IMR-90 (cell line): ENCODE data around the gene SLC5A10. TPM values are rescaled to one million over a fixed set of nuclear protein-coding genes. Genes with fewer than 3 reads are reported as not detected.

Experiments used
- ATAC-seq: fragments of 200-7000 bp; cut with Tn5 transposase; 2 replicates; pipeline ENCODE4 v1.9.1; 2020; ENCODE audit warnings: low read depth, mild to moderate bottlenecking, moderate library complexity
- Bru-seq: library from RNA; stranded (reverse); fragments of 400-500 nt; gene quantifications from one replicate; lab custom pipeline; 2021; lab: Mats Ljungman, UMichigan
- BruChase-seq, 2 experiments: library from RNA; stranded (reverse); fragments of 400-500 nt; gene quantifications; one replicate each; lab custom pipeline; 2021; lab: Mats Ljungman, UMichigan
- BruUV-seq: library from RNA; stranded (reverse); fragments of 400-500 nt; replicated peaks from 2 replicates; lab custom pipeline; 2021; lab: Mats Ljungman, UMichigan
- CTCF ChIA-PET: fragments of 300-600 bp; formaldehyde crosslinking; extraction: SDS; loops from one replicate; lab custom pipeline; 2021; ENCODE audit warnings: antibody characterized with exemption; lab: Yijun Ruan, JAX
- POLR2A ChIA-PET: fragments of 300-600 bp; sonication (Branson Sonifier 250); formaldehyde crosslinking; loops from one replicate; lab custom pipeline; 2022; ENCODE audit warnings: antibody characterized with exemption; ENCODE audit not compliant: unreplicated experiment; lab: Charles Lee
- DNase-seq: peaks from one replicate; pipeline ENCODE4 v3.0.0; 2013
- H2AFZ ChIP-seq: replicated peaks from 2 replicates; pipeline ENCODE3; 2013; ENCODE audit warnings: low read length, mild to moderate bottlenecking; ENCODE audit not compliant: poor library complexity
- H2AK5ac ChIP-seq: 2 replicates; pipeline ENCODE4 v1.6.1; 2013; ENCODE audit warnings: low read depth, low read length, inconsistent platforms
- H2AK9ac ChIP-seq: replicated peaks from 2 replicates; pipeline ENCODE3; 2013; ENCODE audit warnings: mild to moderate bottlenecking, low read depth, low read length, moderate library complexity; ENCODE audit not compliant: poor library complexity
- H2BK120ac ChIP-seq: 2 replicates; pipeline ENCODE4 v1.6.1; 2013; ENCODE audit warnings: low read depth, low read length, inconsistent platforms
- H2BK15ac ChIP-seq: 3 replicates; pipeline ENCODE4 v1.6.1; 2013; ENCODE audit warnings: low read depth, low read length, inconsistent platforms
- H2BK20ac ChIP-seq: 2 replicates; pipeline ENCODE4 v1.6.1; 2013; ENCODE audit warnings: low read depth, mild to moderate bottlenecking, inconsistent platforms, low read length, moderate library complexity
- H2BK5ac ChIP-seq: 2 replicates; pipeline ENCODE4 v1.6.1; 2013; ENCODE audit warnings: mild to moderate bottlenecking, low read depth, low read length, inconsistent platforms; ENCODE audit not compliant: poor library complexity, severe bottlenecking
- H3K14ac ChIP-seq: replicated peaks from 2 replicates; pipeline ENCODE4 v1.6.1; 2013; ENCODE audit warnings: low read depth, low read length, inconsistent platforms
- H3K18ac ChIP-seq: 2 replicates; pipeline ENCODE4 v1.6.1; 2013; ENCODE audit warnings: low read depth, low read length, control low read depth
- H3K23ac ChIP-seq: 2 replicates; pipeline ENCODE4 v1.6.1; 2013; ENCODE audit warnings: low read depth, low read length, inconsistent platforms
- H3K27ac ChIP-seq: 2 replicates; pipeline ENCODE4 v1.5.1; 2013; ENCODE audit warnings: mild to moderate bottlenecking, control low read depth, low read length; ENCODE audit not compliant: insufficient read depth
- H3K27me3 ChIP-seq: 2 replicates; pipeline ENCODE4 v1.6.1; 2013; ENCODE audit warnings: low read length; ENCODE audit not compliant: control insufficient read depth, insufficient read depth
- H3K36me3 ChIP-seq: 2 replicates; pipeline ENCODE4 v1.6.1; 2013; ENCODE audit warnings: low read length, mixed read lengths; ENCODE audit not compliant: control insufficient read depth, insufficient read depth
- H3K4ac ChIP-seq: 2 replicates; pipeline ENCODE4 v1.6.1; 2013; ENCODE audit warnings: low read depth, low read length, inconsistent platforms
- H3K4me1 ChIP-seq: 2 replicates; pipeline ENCODE4 v1.6.1; 2013; ENCODE audit warnings: low read length, mixed read lengths; ENCODE audit not compliant: control insufficient read depth, insufficient read depth
- H3K4me2 ChIP-seq: 2 replicates; pipeline ENCODE4 v1.6.1; 2013; ENCODE audit warnings: low read depth, mild to moderate bottlenecking, control low read depth, low read length, moderate library complexity
- H3K4me3 ChIP-seq: 2 replicates; pipeline ENCODE4 v1.5.1; 2013; ENCODE audit warnings: low read depth, mild to moderate bottlenecking, control low read depth, low read length, moderate library complexity; ENCODE audit not compliant: insufficient read depth
- H3K56ac ChIP-seq: 2 replicates; pipeline ENCODE4 v1.6.1; 2013; ENCODE audit warnings: low read length, inconsistent platforms; ENCODE audit not compliant: insufficient read depth; ENCODE audit errors: extremely low read depth
- H3K79me1 ChIP-seq, 2 experiments: 2 replicates each; pipeline ENCODE4 v1.6.1; 2013; ENCODE audit warnings: low read length in 2 of 2, inconsistent platforms in 1 of 2, low read depth in 1 of 2
- H3K9ac ChIP-seq: 2 replicates; pipeline ENCODE4 v1.6.1; 2013; ENCODE audit warnings: low read depth, low read length, control low read depth
- H3K9me1 ChIP-seq: 2 replicates; pipeline ENCODE4 v1.6.1; 2013; ENCODE audit warnings: low read length, inconsistent platforms; ENCODE audit not compliant: insufficient read depth
- H3K9me3 ChIP-seq: 2 replicates; pipeline ENCODE4 v1.6.1; 2013; ENCODE audit warnings: low read length; ENCODE audit not compliant: control insufficient read depth, insufficient read depth
- H4K20me1 ChIP-seq: 2 replicates; pipeline ENCODE4 v1.6.1; 2013; ENCODE audit warnings: low read length, inconsistent platforms; ENCODE audit not compliant: insufficient read depth
- H4K5ac ChIP-seq: 2 replicates; pipeline ENCODE4 v1.6.1; 2013; ENCODE audit warnings: mild to moderate bottlenecking, low read depth, low read length, control low read depth
- H4K8ac ChIP-seq, 2 experiments: 2 replicates each; pipeline ENCODE4 v1.6.1; 2013; ENCODE audit warnings: low read depth in 2 of 2, low read length in 2 of 2, control low read depth in 1 of 2, inconsistent platforms in 1 of 2
- H4K91ac ChIP-seq: 2 replicates; pipeline ENCODE4 v1.6.1; 2013; ENCODE audit warnings: low read depth, low read length, inconsistent platforms; ENCODE audit not compliant: insufficient read depth
- CTCF ChIP-seq: conservative IDR thresholded peaks from 2 replicates; pipeline ENCODE4 v1.5.1; 2012; ENCODE audit warnings: mild to moderate bottlenecking, low read depth, low read length, improper control_type of control experiment
- POLR2A ChIP-seq: IDR thresholded peaks from 2 replicates; pipeline ENCODE4 v1.6.1; 2012; ENCODE audit warnings: mild to moderate bottlenecking, low read depth, low read length
- RAD21 ChIP-seq: IDR thresholded peaks from 2 replicates; pipeline ENCODE4 v1.6.1; 2012; ENCODE audit warnings: low read length, improper control_type of control experiment
- SMC3 ChIP-seq: fragments of 150-350 bp; IDR thresholded peaks from 2 replicates; pipeline ENCODE4 v1.6.1; 2016; ENCODE audit warnings: low read depth, mild to moderate bottlenecking, antibody characterized with exemption, low read length, moderate library complexity
- WGBS, 2 experiments: methylation state at CpG; one replicate each; pipeline versions ENCODE4 v1.1.5 to v1.1.7; 2013; ENCODE audit warnings: missing lambda C conversion rate in 2 of 2; ENCODE audit not compliant: insufficient read length in 1 of 2; ENCODE audit errors: extremely low coverage in 2 of 2; 5-methylcytosine and 5-hydroxymethylcytosine counted together
- dilution Hi-C: fragments of 300-500 bp; cut with HindIII; formaldehyde crosslinking; loops from one replicate; pipeline ENCODE4 v1.14.3; 2018; ENCODE audit warnings: low sequenced_read_pairs; ENCODE audit not compliant: unreplicated experiment
- in situ Hi-C: fragments of 300-500 bp; cut with MboI; formaldehyde crosslinking; loops from 3 replicates; pipeline ENCODE4 v1.14.3; 2019; ENCODE audit warnings: low sequenced_read_pairs, inconsistent platforms, mixed read lengths
- intact Hi-C: fragments of 100-400 bp; cut with micrococcal nuclease; formaldehyde crosslinking; loops from 2 replicates; pipeline ENCODE4 v1.10.0; 2022
- long read RNA-seq: library from polyadenylated mRNA; unstranded; transcript quantifications from one replicate; pipeline ENCODE4 v2.0.0, GENCODE V29; 2021; ENCODE audit not compliant: unreplicated experiment
- polyA plus RNA-seq, 3 experiments: library from polyadenylated mRNA; depleted of rRNA; stranded (reverse); fragments of >200 nt; gene quantifications; 2 replicates each; pipeline ENCODE4 v1.2.3, GENCODE V29; 2012; ENCODE audit warnings: low replicate concordance in 1 of 3
- total RNA-seq: library from RNA; depleted of rRNA; stranded (reverse); fragments of >200 nt; gene quantifications from 2 replicates; pipeline ENCODE4 v1.2.3, GENCODE V29; 2012; rRNA removed

SLC5A10 gene
- total RNA-seq (not detected in 2 replicates), polyA plus RNA-seq (2012; rRNA removed) (not detected in 2 replicates), Bru-seq, nascent RNA (not detected), BruChase-seq, experiment 1, labeled RNA remaining after a 6-hour chase (percentile 7 among the genes with signal in this experiment), BruChase-seq, experiment 2, labeled RNA remaining after a 2-hour chase (percentile 7 among the genes with signal in this experiment)
- polyA plus RNA-seq (2012; cell fraction: cytosol; rRNA removed), result not detected in 2 replicates
- polyA plus RNA-seq (2012; cell fraction: nucleus; rRNA removed; ENCODE audit: low replicate concordance), result 0.04 TPM in 1 of 2 replicates, not detected in the other
- long read RNA-seq, partial matches to known transcripts, result 0 of 4 reads
- long read RNA-seq, other reads (novel, unspliced or antisense), result 4 of 4 reads

GRCh38 chr17:18951941-18952842 is at the start of gene SLC5A10:
Gene SLC5A10 (plus strand): TSS chr17:18952165. CDS start chr17:18952206, 41 bp downstream.
- Histone ChIP-seq H3K27me3 (peaks cover 28% of the 10 kb centered on the region), H2AK9ac (no peak within 1 kb of the TSS), H3K56ac (no peak within 1 kb of the TSS), H3K4me2 (no peak within 1 kb of the TSS), H4K8ac (no peak within 1 kb of the TSS), H3K9me1 (no peaks in the 10 kb centered on the region), H2AFZ (no peak within 1 kb of the TSS), H4K91ac (no peak within 1 kb of the TSS), H3K36me3 (no peaks in the 10 kb centered on the region), H2BK20ac (no peak within 1 kb of the TSS), H3K4ac (no peak within 1 kb of the TSS), H4K5ac (no peak within 1 kb of the TSS), H3K9me3 (no peaks in the 10 kb centered on the region), H3K4me1 (peaks cover 2% of the 10 kb centered on the region; the same call in 1 of the 2 replicates), H3K14ac (no peak within 1 kb of the TSS), H4K20me1 (no peaks in the 10 kb centered on the region), H3K4me3 (no peak within 1 kb of the TSS), H3K27ac (no peak within 1 kb of the TSS), H3K23ac (no peak within 1 kb of the TSS), H2BK15ac (no peak within 1 kb of the TSS), H2AK5ac (no peak within 1 kb of the TSS), H2BK120ac (no peak within 1 kb of the TSS), H2BK5ac (no peak within 1 kb of the TSS), H3K9ac (no peak within 1 kb of the TSS), H3K18ac (no peak within 1 kb of the TSS), H3K79me1 (no peaks in the 10 kb centered on the region)
- ChIA-PET CTCF (no interaction called here), POLR2A (no interaction called here)
- 88% methylated on average over 5 of the region's 17 CpGs; no CpG with 5 or more reads in 1 of the 2 experiments for WGBS, 2 experiments
- DNase-seq, result no peak
- dilution Hi-C loops, result no loop called here
- intact Hi-C loops, result no loop called here
- TF ChIP-seq POLR2A (no peak), CTCF (0 out of 2 replicates have a peak, but pooled peaks have one; percentile 16), SMC3 (peak; percentile 19; the same call in 1 of the 2 replicates), RAD21 (peak; percentile 35)
- in situ Hi-C loops, result no loop called here
- no TSS peak for BruUV-seq
- no peak for ATAC-seq
